NCI-H774 (cell line): Measurements from ENCODE around the gene DNAJC15.

Experiments used
- DNase-seq: peaks from one replicate; lab custom pipeline; 2025; lab: John Stamatoyannopoulos, UW

The DNAJC15 gene

GRCh38 chr13:43154839-43155238, 131.5 kb downstream of the DNAJC15 start:
- DNase-seq, result no peak

DNA sequence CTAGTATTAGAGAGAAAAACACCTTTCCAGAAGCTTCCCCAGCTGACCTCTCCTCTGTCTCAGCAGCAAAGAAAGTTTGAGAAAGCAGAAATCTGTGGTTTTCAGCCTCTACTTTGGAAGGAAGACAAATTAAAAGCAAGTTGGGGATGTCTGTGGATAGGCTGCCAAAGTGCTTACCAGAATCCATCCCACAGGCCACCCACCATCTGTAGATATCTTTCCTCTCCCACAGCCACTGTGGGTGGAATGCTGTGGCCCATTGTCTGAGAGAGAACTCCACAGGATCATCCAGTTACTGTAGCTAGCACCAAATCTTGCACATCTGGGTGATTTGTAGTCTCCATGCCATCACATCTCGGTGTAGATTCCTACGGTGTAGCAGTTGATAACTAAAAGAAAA, 133.5 kb downstream of the DNAJC15 start:
- no peak for DNase-seq

DNA sequence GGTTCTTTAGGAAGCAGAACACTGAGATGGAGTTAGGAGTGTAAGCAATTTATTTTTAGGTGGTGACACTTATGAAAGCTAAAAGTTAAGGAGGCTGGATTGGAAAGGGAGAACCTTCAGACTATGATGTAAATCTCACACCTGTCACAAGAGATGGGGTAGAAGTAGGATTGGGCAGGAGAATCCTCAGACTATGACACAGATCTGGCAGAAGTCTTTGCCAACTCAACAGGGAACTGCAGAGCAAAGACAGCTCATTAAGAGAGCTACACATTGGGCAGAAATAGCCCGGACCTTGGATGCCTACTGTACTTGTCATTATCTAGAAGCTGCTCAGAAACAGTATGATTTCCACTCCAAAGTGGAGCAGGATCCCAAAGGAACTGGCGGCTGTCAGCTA, 134.4 kb downstream of the DNAJC15 start:
- no peak for DNase-seq

DNA sequence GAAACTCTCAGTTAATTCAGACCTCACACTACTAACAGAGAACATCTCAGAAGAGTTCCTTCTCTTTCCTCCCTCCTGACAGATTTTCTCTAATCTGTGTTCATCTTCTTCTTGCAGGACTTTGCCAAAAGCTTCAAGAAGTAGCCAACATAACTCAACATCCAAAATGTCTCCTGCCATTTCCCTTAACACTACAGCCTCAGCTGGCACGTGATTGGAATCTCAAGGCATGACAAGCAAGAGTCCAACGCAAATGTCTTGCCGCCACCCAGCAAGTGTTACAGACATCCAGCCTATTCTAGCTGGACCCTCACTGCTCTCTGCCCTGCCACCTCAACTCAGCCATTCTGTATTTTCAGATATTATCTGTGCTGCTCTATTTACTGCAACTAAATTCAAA, 135.1 kb downstream of the DNAJC15 start:
- DNase-seq, result no peak

GRCh38 chr13:43159026-43159461, 135.7 kb downstream of the DNAJC15 start:
- no peak for DNase-seq
